GM21619 (cell line): ENCODE data around the gene COL9A3.

Experiments used
- ATAC-seq: cut with Tn5 transposase; IDR thresholded peaks from one replicate; pipeline ENCODE4 v1.9.1; 2021; ENCODE audit not compliant: unreplicated experiment

COL9A3 gene

DNA sequence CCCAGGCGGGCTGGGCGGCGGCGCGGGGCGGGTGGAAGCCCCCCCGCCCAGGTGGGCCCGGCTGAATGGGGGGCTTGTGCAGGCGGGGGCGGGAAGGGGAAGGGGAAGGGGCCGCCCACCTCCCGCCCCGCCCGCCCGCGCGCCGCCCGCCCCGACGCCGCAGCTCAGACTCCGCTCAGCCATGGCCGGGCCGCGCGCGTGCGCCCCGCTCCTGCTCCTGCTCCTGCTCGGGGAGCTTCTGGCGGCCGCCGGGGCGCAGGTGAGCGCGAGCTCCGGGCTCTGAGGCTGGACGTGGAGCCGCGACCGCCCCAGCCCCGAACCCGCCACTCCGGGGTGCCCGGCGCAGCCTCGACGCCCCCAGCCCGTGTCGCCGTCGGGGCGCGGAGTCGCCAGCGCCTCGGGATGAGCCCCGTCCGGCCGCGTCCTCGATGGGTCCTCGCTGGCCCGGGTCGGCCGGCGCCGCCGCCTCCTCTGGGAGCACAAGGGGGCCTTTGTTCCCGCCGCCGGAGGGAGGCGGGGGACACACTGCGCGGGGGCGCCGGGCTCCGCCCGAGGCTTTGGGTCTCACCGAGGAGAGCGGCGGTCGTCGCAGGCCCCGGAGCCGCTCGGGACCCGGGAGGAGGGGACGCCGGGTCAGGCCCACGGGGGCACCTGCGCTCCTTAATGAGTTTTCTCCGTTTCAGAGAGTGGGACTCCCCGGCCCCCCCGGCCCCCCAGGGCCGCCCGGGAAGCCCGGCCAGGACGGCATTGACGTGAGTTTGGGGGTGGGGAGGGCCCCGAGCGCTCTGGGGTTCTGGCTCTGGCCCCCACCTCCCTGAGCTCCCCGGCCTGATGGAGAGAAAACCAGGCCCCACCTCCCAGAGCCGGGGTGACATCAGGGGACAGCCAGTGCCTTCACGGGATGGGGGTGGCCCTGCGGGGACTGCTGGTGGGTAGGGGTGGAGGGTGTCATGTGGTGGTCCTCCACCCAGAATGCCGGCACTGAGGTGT lies at the start of gene COL9A3:
Gene COL9A3 (plus strand): TSS at position 167 of the 990 bp plus-strand sequence. CDS start 15 bp downstream, at position 182.
- no peak for ATAC-seq

DNA sequence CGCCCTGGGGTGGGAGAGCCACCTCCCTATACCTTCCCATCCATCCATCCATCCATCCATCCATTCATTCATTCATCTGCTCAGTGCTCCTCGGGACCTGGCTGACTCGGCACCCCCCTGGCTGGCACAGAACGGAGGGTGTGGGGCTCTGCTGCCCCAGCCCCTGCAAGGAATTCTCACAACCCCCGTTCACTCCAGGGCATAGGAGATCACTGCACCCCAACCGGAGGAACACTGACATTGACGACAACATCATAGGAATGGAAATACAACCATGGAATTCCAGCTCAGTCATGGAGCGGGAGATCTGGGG lies 48.7 kb upstream of the COL9A3 start:
- ATAC-seq = no peak

DNA sequence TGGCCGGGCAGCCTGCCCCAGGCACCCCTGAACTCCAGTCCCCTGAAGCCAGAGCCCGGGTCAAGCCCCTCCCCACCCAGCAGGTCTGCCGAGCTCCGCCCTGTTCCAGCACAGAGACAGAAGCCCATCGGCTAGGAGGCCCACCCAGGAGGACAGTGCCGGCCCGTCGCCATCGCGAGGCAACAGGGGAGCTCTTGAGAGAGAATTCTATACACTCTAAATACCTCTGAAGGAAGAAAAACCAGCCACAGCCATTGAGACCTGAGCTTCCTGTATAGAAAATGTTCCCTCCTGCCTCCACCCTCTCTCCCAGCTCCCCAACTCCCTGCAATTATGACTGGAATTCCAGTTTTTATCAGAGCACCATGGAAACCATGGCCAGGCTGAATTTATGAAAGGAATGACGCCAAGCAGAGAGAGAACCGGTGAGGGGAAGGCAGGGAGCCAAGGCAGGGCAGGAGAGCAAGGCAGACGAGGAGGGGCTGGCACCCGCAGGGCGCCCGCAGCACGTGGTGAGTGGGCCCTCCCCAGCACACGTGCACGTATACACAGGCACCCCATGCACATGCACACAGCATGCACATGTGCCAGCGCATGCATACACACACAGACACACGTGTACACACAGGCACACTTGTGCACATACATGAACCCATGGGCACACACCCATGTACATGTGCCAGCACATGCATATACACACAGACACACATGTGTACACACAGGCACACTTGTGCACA lies 48.1 kb upstream of the COL9A3 start:
- no peak for ATAC-seq

DNA sequence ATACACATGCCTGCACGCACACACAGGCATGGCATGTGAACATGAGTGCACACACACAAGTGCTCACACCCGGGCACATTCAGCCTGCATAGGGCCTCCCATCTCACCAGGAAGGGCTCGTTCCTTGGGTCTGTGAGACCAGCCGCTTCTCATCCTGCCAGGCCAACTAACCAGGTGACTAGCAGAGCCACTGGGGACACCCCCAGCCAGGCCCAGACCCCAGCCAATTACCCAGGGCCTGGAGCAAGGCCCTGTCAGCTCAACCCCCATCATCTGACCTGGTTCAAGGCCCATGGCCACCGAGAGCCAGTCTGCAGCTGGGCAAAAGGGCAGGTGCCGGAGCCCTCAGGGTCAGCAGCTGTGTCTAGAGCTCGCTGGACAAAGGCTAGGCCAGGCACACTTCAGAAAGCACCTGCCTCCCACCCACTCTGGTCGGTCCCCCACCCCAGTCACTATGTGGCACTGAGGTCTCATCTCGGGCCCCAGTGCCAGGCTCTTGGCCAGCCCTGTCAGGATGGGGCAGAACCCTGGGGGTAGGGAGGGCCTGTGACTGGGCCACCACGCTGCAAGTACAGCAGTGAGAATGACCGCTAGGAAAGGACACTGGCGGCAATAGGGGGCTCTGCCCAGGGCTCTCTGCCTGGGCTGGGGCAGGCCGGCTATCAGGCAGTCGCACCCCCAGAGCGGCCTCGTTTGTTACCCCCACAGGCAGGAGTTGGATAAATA lies 47.3 kb upstream of the COL9A3 start:
- no peak for ATAC-seq

DNA sequence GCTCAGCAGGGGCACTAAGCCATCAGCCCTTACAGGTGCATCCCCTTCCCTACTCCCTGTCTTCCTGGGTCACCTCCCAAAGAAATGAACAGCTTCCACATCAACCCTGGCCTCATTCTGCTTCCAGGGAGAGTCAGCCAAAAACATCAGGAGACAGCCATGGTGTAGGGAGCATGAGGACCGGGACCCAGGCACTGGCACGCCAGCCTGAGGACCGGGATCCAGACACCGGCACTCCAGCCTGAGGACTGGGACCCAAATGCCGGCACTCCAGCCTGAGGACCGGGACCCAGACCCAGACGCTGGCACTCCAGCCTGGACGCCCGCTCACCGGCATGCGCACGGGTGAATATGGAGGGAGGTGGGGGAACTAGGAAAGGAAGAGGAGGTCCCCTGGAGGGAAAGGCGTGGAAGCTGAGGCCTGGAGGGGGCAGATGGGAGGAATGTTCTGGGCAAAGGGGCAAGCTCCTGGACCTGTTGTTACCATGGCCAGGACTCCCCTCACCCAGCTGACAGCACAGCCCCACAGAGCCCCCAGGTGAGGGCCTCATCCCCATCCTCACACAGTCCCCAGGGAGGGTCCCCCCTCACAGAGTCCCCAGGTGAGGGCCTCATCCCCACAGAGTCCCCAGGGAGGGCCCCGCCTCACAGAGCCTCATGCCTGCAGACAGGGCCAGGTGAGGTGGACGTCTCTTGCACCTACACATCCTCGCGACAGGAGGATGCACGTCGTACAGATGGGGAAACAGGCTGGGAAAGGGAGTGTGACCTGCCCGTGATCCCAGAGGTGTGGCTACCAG lies 46.5 kb upstream of the COL9A3 start:
- no peak for ATAC-seq

DNA sequence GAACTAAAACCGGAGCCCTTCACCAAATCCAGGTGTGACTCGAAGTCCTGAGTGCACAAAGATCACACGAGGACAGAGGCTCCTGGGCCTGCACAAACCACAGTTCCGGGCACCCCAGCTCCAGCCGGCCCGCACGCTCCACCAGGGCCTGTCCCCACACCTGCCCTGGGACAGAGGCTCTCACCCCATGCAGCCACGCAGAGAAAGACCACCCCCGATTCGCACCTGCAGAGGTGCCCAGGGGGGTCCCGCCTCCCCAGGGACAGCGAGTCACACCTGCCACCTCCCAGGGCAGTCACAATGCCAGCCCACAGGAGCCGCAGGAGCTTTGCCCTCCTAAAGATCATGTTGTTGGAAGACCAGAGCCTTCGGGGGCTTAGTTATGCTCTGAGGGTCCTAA lies 45.9 kb upstream of the COL9A3 start:
- ATAC-seq = no peak

DNA sequence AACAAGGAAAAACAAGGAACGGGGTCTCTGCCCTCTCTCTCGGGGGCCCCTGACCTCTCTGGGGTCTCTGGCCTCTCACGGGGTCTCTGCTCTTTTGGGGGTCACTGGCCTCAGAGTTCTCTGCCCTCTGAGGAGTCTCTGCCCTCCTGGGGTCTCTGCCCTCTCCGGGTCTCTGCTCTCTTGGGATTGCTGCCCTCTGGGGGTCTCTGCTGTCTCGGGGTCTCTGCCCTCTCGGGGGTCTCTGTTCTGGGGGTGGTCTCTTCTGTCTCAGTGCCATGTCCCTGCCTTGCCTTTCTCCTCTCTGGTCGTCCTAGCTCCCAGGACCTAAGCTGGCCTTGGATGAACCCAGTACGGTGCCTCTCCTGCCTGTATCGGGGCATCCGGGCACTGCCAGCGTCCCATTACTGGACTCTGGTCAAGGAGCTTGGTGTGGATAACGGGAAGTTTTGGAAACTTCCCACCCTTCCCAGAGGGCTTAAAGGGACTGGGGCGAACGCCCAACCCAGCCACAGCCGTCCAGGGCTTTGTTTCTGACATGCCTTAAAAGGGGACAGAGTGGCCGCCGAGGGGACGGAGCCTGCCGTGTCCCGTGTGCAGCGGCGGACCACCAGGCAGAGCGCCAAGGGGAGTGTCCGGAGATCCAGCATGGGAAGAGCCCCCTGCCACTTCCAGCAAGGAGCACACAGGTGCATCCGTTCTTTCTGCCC lies 45.3 kb upstream of the COL9A3 start:
- ATAC-seq = no peak

DNA sequence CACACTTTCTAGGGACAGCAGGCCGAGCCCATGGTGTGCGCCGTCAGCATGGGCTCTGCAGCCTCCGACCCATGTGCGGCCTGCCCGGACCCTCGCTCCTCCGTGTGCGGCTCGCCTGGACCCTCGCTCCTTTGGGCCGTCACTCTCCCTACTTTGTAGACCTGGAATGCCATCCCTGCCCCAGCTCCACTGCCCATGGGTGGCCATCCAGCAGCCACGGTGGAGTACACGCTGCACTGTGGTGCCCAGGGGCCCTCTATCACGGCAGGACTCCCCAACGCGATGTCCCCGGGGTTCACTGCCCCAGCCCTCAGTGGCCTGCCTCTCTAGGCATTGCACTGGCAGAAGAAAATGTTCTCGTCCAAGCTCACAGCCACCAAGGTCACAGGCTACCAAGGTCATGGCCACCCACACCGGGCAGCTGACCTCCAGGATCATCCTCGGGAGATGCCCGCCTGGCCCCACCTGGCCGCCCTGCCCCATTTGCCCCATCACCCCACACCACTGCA lies 44.7 kb upstream of the COL9A3 start:
- ATAC-seq = no peak

DNA sequence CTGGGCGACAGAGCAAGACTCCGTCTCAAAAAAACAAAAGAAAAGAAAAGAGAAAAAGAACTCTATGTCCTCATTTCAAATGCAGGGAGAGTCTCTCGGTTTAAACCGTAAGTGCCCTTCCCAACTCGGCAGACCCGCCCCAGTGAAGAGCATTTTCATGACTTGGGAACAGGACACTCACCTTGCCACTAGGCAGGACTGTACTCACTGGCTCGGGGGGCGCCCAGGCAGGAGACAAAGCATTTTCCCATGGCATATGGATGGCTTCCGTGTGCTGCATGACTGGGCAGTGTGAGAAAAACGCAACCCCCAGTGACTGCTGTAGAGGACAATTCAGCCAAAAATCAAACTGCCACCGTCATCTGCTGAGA lies 44.2 kb upstream of the COL9A3 start:
- ATAC-seq = no peak

DNA sequence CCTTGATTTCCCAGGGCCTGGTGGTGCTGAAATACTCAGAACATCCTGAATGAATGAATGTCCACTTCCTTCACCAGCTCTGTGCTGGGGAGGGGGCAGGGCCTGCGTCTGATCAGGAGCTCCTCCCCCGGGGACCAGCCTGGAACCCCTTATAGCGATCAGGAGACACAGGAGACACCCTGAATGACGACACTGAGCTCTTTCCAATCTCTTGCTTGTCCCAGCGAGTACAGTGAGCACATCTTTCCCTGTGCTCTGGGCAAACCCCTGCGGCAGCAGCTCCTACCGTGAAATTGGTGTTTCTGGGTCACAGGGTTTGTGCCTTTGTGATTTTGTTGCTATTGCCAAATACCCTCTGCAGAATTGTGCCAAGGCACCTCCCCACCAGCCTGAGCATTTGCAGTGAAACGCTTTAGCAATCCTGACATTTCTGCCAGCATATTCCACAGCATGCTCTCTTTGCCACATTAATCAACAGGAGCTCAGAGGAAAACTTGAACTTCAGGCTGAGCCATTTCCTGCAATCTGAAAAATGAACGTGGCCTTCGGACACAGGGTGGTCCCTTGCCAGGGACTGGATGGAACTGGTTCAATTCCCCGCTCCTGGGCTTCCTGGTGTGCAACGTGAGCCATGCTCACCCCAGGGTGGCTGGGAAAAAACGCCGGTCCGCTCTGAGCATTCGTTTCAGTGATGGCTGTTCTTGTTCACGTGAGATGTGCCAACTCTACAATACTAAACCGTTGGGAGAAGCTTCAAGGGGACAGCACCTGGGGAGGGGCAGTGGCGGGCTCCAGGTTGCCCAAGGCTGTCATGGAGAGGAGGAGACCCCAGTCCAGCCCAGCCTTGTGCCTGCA lies 43.6 kb upstream of the COL9A3 start:
- ATAC-seq = no peak

DNA sequence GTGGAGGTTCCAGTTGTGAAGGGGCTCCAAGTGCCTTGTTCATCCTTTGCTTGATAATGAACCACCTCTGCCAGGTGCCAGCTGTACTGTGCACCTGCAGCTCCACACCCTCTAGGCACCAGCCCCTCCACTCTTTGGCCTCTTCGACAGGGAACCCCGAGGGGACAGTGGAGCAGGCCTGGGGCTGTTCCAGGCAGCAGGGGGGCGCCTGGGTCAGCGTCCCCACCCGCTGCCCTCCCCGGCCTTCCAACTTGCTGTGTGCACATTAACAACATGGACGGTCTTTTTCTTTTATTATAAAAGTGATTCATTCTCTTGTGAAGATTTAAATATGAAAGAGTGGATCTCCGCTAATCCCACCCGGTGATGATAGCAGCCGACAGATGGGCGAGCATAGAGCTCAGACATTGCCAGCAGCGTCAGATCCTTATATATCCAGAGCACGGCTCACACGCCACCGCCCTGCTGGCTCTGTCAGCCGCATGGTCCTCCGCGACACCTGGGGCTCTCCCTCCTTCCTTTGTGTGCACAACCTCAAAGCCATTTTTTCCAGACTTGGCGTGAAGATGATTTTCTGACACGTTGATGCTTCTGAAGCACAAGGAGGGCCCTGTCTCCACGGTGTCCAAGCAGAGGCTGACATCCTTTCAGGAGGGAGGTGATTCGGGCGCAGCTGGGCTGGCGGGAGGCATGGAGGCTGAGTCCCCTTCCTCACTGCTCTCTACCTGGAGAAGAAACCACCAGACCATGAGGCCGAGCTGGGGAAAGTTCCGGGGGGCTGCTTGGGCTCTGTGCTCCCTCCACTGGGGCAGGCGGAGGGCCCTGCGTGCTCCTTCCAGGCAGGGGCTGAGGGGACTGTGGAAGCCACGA lies 42.8 kb upstream of the COL9A3 start:
- ATAC-seq = no peak

DNA sequence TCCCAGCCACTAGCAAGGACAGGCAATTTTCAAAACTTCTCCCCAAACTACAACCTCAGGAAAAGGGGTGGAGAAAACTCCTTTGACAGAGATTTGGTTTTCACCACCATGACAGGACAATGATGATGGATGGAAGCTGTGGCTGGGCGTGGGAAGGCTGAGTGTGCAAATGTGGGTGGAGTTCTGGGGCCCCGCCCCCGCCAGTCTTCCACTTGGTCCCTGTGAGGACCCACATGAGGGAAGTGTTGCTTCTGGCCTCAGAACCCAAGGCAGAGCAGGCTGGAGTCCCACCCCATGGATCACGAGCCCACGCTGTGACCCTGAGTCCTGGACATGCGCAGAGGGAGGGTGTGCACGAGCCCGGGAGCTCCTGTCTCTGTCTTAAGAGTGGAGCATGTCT lies 42.1 kb upstream of the COL9A3 start:
- ATAC-seq = no peak

DNA sequence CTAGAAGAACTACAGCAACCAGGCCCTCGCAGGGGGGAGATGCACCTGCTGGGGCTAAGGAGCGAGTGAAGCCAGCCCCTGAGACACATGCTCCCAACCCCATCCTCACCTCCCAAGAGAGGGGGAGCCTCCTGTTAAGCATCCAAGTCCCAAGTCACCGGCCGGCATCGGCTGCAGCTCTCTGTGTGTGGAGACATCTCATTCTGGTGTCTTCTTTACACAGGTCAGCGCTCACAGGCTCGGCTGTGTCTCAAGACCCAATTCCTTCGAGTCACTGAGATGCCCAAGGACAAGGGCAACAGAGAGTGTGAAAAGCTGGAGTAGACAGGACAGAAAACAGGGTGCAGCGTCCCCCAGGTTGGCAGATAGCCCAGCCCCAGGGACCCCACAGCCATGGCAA lies 41.6 kb upstream of the COL9A3 start:
- ATAC-seq = no peak

DNA sequence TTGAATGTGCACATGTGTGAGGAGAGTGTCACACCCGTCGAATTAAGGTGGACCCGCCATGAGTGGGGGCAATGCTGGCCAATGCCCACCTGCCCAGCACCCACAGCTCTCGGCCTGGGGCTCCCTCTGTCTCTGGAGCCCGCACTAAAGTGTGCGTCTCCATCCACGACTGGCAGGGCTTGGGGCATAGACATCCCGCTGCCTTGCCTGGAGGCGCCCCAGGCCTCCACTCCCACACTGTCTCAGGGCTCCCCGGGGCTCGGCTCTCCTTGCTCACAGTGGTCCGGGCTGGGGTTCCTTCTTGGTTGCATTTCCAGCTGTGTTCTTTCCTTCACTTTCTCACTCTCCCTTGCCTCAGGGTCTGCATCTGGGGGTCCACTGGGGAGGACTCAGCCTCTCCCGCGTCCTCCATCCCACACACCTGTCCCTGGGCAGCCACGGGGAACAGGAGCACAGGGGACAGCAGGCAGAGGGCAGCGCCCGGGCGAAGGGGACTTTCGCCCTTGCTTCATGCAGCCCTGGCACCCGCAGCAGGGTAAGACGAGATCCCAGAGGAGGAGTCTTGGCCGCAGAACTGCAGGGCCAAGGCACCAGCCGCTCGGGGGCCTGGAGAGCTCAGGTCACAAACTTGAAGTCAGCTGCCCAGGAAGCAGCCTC lies 40.7 kb upstream of the COL9A3 start:
- ATAC-seq = no peak

DNA sequence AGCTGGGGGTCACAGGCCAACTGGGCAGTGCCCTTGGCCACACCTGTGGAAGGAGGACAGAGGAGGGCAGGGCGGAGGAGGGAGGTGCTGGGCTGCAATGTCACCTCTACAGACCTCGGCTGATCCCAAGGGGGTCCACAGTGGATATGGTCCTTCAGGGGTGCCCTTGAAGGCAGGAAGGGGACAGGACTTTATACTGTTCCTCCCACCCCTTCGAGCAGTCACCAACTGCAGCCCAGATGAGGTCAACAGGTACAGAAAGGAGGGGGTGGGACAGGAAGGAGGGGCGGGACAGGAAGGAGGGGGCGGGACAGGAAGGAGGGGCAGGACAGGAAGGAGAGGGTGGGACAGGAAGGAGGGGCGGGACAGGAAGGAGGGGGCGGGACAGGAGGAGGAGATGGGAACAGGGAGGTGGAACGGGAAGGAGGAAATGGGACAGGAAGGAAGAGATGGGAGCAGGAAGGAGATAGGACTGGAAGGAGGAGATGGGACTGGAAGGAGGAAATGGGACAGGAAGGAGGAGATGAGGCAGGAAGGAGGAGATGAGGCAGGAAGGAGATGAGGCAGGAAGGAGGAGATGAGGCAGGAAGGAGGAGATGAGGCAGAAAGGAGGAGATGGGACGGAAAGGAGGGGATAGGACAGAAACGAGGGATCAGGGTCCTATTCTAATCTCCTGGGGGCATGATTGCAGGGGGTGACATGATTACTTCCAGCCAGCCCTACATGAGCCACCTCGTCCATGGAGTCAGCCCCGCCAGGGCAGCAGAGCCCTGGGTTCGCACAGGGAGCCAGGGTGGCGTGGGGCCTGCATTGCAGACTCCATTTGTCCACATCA lies 39.9 kb upstream of the COL9A3 start:
- no peak for ATAC-seq

DNA sequence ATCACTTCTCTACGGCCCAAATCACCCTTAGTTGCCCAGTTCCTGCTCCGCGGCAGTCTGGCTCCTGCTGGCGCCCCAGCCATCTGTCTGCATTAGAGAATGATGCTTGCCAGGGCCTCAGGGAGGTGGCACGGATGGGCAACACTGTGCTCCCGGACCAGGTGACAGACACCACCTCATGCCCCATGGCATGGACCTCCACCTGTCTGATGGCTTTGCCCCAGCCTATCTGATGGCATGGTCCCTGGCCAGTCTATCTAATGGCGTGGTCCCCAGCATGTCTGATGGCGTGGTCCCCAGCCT lies 39.4 kb upstream of the COL9A3 start:
- ATAC-seq = no peak

DNA sequence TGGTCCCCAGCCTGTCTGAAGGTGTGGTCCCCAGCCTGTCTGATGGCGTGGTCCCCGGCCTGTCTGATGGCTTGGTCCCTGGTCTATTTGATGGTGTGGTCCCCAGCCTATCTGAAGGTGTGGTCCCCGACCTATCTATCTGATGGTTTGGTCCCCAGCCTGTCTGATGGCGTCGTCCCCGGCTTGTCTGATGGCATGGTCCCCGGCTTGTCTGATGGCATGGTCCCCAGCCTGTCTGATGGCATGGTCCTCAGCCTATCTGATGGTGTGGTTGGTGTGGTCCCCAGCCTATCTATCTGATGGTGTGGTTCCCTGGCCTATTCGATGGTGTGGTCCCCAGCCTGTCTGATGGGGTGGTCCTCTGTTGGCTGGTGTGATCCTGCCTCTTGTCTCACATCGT lies 38.8 kb upstream of the COL9A3 start:
- ATAC-seq = no peak
